GM19239 (cell line): Measurements from ENCODE around the gene AFF3.

Experiments used
- DNase-seq: peaks from one replicate; pipeline ENCODE4 v3.0.0; 2011; ENCODE audit warnings: low spot score; ENCODE audit not compliant: insufficient read length
- FAIRE-seq: peaks from 2 replicates; lab custom pipeline; 2011; peaks lifted over from hg19 to GRCh38; lab: Jason Lieb, UNC

The AFF3 gene, protein sequence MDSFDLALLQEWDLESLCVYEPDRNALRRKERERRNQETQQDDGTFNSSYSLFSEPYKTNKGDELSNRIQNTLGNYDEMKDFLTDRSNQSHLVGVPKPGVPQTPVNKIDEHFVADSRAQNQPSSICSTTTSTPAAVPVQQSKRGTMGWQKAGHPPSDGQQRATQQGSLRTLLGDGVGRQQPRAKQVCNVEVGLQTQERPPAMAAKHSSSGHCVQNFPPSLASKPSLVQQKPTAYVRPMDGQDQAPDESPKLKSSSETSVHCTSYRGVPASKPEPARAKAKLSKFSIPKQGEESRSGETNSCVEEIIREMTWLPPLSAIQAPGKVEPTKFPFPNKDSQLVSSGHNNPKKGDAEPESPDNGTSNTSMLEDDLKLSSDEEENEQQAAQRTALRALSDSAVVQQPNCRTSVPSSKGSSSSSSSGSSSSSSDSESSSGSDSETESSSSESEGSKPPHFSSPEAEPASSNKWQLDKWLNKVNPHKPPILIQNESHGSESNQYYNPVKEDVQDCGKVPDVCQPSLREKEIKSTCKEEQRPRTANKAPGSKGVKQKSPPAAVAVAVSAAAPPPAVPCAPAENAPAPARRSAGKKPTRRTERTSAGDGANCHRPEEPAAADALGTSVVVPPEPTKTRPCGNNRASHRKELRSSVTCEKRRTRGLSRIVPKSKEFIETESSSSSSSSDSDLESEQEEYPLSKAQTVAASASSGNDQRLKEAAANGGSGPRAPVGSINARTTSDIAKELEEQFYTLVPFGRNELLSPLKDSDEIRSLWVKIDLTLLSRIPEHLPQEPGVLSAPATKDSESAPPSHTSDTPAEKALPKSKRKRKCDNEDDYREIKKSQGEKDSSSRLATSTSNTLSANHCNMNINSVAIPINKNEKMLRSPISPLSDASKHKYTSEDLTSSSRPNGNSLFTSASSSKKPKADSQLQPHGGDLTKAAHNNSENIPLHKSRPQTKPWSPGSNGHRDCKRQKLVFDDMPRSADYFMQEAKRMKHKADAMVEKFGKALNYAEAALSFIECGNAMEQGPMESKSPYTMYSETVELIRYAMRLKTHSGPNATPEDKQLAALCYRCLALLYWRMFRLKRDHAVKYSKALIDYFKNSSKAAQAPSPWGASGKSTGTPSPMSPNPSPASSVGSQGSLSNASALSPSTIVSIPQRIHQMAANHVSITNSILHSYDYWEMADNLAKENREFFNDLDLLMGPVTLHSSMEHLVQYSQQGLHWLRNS (N-terminal part only)

DNA sequence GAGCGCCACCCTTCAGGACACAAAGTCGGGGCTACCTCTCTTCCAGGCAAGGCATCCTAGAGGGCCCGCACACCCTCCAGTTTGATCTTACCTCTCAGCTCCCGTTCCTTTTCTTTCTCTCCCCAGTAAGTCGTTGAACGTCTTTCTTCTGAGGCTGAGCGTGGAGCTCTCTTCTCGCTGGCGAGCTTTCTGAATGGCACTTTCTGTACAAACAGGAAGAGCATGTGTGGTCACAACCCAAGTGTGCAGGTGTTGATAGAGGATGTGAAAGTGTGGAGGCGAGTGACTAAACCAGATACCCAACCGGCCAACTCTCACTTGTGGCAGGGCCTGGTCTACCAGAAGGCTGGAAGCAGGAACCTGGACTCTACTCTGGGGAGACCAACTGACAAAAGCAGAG, at the start of gene AFF3:
Gene AFF3, minus strand, starts transcription at position 198 of the 400 bp plus-strand sequence. CDS start 38,136 bp downstream, outside the sequence.
- FAIRE-seq (peak; percentile 91), DNase-seq (peak; percentile 40)

- no peak for FAIRE-seq
- DNase-seq, result no peak
Observed at GRCh38 chr2:100189387-100189786, 47.0 kb upstream of the AFF3 start.

DNA sequence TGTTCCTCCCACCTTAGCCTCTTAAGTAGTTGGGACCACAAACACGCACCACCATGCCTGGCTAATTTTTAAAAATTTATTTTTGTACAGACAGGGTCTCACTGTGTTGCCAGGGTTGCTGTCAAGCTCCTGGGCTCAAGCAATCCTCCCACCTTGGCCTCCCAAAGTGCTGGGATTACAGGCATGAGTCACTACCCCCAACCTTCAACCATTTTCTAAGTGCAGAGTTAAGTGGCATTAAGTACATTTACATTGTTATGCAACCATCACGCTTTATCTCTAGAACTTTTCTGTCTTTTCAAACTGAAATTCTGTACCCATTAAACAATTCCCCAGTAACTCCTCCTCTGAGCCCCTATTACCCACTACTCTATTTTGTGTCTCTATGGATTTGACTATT, 45.9 kb upstream of the AFF3 start:
- DNase-seq (no peak), FAIRE-seq (no peak)

DNA sequence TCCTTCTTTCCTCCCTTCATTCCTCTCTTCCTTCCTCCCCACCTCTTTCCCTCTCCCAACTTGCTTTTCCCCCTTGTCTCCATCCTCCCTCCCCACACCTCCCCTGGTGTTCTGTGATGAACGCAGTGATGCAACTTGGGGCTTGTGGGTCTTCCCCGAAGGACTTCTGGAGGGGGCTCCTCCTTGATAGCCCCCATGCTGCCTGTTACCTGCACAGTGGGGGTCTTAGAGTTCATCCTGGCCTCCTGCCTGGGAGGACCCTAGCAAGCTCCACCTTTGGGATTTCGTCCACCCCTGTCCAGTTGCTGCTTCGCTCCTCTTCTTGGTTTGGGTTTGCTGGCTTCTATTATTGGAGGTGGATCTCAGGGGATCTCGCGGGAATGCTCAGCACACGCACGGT, 43.7 kb upstream of the AFF3 start:
- DNase-seq, result no peak
- no peak for FAIRE-seq

GRCh38 chr2:100185516-100185915, 43.1 kb upstream of the AFF3 start:
- DNase-seq, result no peak
- no peak for FAIRE-seq

DNA sequence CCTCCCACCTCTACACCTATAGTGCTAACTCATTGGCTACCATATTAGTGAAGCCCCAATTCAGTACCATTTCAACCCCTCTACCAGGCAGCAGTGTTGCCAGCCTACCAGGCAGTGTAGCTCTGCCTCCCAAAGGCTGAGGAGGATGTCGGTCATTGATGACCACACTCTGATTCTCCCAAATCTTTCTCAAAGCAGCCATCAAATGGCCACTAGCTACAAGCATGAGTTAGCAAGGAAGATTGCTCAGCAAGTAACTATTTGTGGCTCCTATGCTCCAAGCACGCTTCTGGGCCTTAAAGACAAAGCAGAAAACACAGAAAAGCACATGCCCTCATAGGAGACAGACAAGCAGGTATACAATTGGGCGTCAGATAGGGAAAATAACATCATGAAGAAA, 42.7 kb upstream of the AFF3 start:
- no peak for FAIRE-seq
- no peak for DNase-seq

GRCh38 chr2:100184055-100184737, 41.8 kb upstream of the AFF3 start:
- DNase-seq (no peak), FAIRE-seq (no peak)

DNA sequence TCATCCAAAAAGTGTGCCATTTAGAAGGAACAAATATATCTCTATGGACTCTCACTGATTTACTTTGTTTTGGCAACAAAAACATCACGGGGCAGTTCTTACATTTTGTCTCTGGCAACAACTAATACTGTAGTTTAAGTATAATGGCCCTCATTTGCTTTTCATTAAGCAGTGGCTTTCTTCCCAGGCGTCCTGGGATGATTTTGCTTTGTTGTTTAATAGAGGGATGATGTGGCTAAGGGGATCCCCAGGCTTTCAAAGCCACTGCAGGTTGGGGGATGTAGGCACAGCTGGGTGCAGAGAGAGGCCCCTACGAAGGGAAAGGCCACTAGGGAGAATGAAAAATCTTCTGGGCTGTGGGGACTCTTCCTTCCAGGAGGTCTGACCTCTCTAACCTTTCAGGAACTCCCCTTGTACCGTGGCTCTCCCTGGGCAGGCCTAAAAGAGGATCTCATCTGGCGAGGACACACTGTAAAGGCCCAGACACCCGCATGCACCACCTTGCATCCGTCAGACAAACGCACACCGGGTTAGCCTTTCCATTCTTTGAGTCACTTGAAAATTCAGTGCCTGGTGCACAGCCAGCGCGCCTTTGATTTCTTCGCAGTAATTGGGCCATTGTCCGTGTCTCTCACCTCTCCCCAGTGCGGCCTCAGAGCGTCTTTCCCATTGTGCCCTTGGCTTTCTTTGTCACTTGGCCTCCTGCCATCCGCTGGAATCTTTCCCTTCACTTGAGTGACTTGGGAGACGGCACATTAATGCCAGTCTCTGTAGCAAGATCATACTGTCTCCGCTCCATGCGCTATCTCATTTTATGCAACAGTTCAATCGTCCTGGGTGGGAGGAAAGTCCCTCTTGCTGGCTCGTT, 40.3 kb upstream of the AFF3 start:
- no peak for FAIRE-seq

DNA sequence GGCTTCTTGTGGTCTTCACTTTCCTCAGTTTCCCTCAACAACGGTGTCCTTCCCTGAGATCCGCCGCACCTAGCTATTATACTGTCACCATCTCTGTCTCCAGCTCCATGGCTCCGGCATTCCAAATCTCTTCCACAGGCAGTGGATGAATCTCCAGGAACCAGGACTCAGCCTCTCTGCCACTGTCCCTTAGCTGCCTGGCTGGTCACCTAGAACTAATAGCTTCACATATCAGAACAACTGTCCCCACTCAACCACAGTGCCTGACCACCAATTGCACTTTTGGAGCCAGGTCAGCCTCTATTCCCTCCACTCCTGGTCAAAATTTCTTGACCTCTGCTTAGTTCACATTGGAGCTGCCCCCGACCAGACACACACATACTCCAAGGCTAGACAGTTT, 38.1 kb upstream of the AFF3 start:
- FAIRE-seq (no peak), DNase-seq (no peak)

More for the DNA sequence above, 40.3 kb upstream of the AFF3 start:
- no peak for DNase-seq

DNA sequence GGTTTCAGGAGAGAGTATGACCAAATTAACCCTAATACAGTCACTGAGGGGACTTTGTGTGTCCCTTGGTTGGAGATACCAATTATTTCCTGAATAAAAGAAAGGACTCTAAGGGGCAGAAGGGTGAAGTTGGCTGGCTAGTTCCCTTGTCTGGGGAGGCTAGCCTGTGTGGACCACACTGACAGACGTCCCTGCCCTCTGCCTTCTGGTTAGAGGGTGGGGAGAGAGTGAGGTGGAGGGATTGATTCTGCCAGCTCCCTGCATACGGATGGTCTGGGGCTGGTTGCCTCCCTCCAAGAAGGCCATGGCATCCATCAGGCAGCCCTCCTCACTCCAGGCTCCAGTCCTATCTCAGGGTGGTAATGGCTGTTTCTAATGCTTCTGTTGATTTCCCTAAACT, 37.4 kb upstream of the AFF3 start:
- FAIRE-seq (no peak), DNase-seq (no peak)

- FAIRE-seq (no peak), DNase-seq (no peak)
Observed at GRCh38 chr2:100178864-100179263, 36.5 kb upstream of the AFF3 start.

- no peak for DNase-seq
- FAIRE-seq, result no peak
Observed at GRCh38 chr2:100178085-100178788, 35.8 kb upstream of the AFF3 start.

GRCh38 chr2:100176925-100177324, 34.5 kb upstream of the AFF3 start:
- no peak for DNase-seq
- FAIRE-seq, result no peak

DNA sequence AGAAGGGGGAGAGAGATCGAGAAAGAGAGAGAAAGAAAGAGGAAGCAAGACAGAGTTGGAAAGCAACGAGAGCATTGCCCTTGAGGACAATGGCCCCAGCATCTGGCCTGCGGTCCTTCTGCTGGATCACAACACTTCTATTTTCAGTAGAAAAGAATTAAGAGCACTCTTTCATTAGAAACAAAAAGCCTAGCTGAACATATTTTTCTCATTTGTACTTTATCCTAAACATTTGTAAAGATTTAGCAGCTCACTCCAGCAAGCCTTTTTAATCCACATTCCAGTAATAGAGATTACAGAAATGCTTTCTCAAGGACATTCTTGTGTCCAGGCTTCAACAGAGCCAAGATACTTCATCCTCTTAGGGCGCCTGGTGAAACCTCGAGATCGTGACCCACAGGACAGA, 31.6 kb upstream of the AFF3 start:
- FAIRE-seq (no peak), DNase-seq (no peak)

DNA sequence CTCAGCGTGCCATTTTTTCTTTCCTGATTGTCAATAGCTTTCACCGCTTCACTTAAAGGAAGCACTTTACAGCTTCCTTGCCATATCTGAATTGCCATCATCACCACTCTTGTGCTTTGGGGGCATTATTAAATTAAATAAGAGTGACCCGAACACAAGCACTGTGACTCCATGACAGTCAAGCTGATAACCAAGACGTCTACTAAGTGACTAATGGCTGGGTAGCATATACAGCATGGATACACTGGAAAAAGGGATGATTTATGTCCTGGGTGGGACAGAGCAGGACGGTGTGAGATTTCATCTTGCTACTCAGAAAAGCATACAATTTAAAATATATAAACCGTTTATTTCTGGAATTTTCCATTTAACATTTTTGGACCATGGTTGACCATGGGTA, 24.3 kb upstream of the AFF3 start:
- DNase-seq, result no peak
- no peak for FAIRE-seq

GRCh38 chr2:100163605-100164004, 21.2 kb upstream of the AFF3 start:
- FAIRE-seq (no peak), DNase-seq (no peak)

- FAIRE-seq (no peak), DNase-seq (no peak)
Observed at GRCh38 chr2:100161945-100162620, 19.7 kb upstream of the AFF3 start.

DNA sequence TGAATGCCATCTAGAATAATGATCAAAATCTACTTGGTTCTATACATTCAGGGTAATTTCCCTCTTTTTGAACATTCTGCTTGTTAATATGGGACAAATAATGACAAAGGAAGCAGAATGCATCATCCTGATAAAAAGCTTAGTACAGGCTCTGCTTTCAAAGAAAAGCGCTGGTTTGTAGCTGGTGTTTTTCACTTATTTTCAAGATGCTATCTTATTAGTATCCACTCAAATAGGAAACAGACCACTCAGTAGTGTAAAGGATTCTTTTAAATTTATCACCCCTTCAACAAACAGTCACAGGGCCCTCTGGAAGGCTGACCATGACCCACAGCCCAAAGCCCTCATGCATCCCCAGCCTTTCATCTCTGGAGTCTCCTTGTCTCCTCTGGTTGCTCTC, 18.0 kb upstream of the AFF3 start:
- FAIRE-seq (no peak), DNase-seq (no peak)
